HepG2 (cell line): ENCODE data around the gene MBD4. TPM values are rescaled to one million over a fixed set of nuclear protein-coding genes. Genes with fewer than 3 reads are reported as not detected.
A peak's percentile ranks its signal among the peaks of the same experiment; 100 is the strongest.

ENCODE experiments used
- CREB1 ChIP-seq, 2 experiments: fragments of 450-650 bp in 1 of 2; IDR thresholded peaks; 2 replicates each; pipeline ENCODE4 v1.6.1; 2016 to 2017; ENCODE audit warnings: control low read depth in 1 of 2, mild to moderate bottlenecking in 1 of 2, missing compliant biosample characterization in 1 of 2, missing genetic modification characterization in 1 of 2
- LCORL ChIP-seq, 2 experiments: fragments of 450-650 bp in 1 of 2; sonication (generic) in 1 of 2; formaldehyde crosslinking in 1 of 2; IDR thresholded peaks; 2 replicates each; pipeline versions ENCODE4 v1.5.0 to v1.6.1; 2017 to 2020; ENCODE audit warnings: antibody characterized with exemption in 1 of 2, missing genetic modification reagents in 1 of 2
- NR2F2 ChIP-seq: IDR thresholded peaks from 2 replicates; pipeline ENCODE4 v1.6.1; 2012; ENCODE audit warnings: low read depth, inconsistent platforms, borderline replicate concordance
- PHF8 ChIP-seq: sonication (generic); formaldehyde crosslinking; IDR thresholded peaks from 2 replicates; pipeline ENCODE4 v1.5.0; 2020; ENCODE audit warnings: missing genetic modification reagents
- PLSCR1 ChIP-seq: sonication (generic); formaldehyde crosslinking; IDR thresholded peaks from 2 replicates; pipeline ENCODE4 v1.5.0; 2020; ENCODE audit warnings: missing genetic modification reagents, mild to moderate bottlenecking, borderline replicate concordance
- RFX1 ChIP-seq: fragments of 450-650 bp; IDR thresholded peaks from 2 replicates; pipeline ENCODE4 v1.6.1; 2017
- SAFB2 ChIP-seq: sonication (generic); formaldehyde crosslinking; IDR thresholded peaks from 2 replicates; pipeline ENCODE4 v1.5.1; 2020; ENCODE audit warnings: missing genetic modification reagents, low read depth, mild to moderate bottlenecking, borderline replicate concordance
- SMYD3 ChIP-seq: sonication (generic); formaldehyde crosslinking; IDR thresholded peaks from 2 replicates; pipeline ENCODE4 v1.8.1; 2023; ENCODE audit warnings: mild to moderate bottlenecking, missing genetic modification reagents
- ZBTB21 ChIP-seq: sonication (generic); formaldehyde crosslinking; IDR thresholded peaks from 2 replicates; pipeline ENCODE4 v1.4.0; 2020; ENCODE audit warnings: missing genetic modification reagents
- ZBTB7B ChIP-seq: sonication (generic); formaldehyde crosslinking; IDR thresholded peaks from 2 replicates; pipeline ENCODE4 v1.4.0; 2020; ENCODE audit warnings: missing genetic modification reagents
- ZMYM2 ChIP-seq: sonication (generic); formaldehyde crosslinking; IDR thresholded peaks from 2 replicates; pipeline ENCODE4 v1.8.0; 2022; ENCODE audit warnings: mild to moderate bottlenecking, missing genetic modification reagents
- ZNF292 ChIP-seq: sonication (generic); formaldehyde crosslinking; IDR thresholded peaks from 2 replicates; pipeline ENCODE4 v1.8.1; 2022; ENCODE audit warnings: mild to moderate bottlenecking, low read depth, missing genetic modification reagents, borderline replicate concordance
- ZNF432 ChIP-seq: sonication (generic); formaldehyde crosslinking; IDR thresholded peaks from 2 replicates; pipeline ENCODE4 v1.5.0; 2020; ENCODE audit warnings: missing genetic modification reagents, mild to moderate bottlenecking, borderline replicate concordance
- ZNF609 ChIP-seq: sonication (generic); formaldehyde crosslinking; IDR thresholded peaks from 2 replicates; pipeline ENCODE4 v1.4.0; 2020; ENCODE audit warnings: mild to moderate bottlenecking, missing genetic modification reagents, borderline replicate concordance
- ZNF768 ChIP-seq: sonication (generic); formaldehyde crosslinking; IDR thresholded peaks from 2 replicates; pipeline ENCODE4 v1.4.0; 2020; ENCODE audit warnings: missing genetic modification reagents
- ZNF773 ChIP-seq: sonication (generic); formaldehyde crosslinking; IDR thresholded peaks from 2 replicates; pipeline ENCODE4 v1.4.0; 2020; ENCODE audit warnings: missing genetic modification reagents, borderline replicate concordance
- ZSCAN31 ChIP-seq: sonication (generic); formaldehyde crosslinking; IDR thresholded peaks from 2 replicates; pipeline ENCODE4 v1.5.0; 2020; ENCODE audit warnings: low read depth, mild to moderate bottlenecking, missing genetic modification reagents
- ZZZ3 ChIP-seq: sonication (generic); formaldehyde crosslinking; IDR thresholded peaks from 2 replicates; pipeline ENCODE4 v1.4.0; 2020; ENCODE audit warnings: missing genetic modification reagents, mild to moderate bottlenecking, borderline replicate concordance
- polyA plus RNA-seq, 8 experiments: library from polyadenylated mRNA; depleted of rRNA in 3 of 8; stranded (reverse) in 7 of 8; unstranded in 1 of 8; fragments of >200 nt; fragmentation: Illumina TruSeq in 4 of 8; extraction: Trizol in 4 of 8; gene quantifications; 2 replicates each; pipeline versions ENCODE4 v1.2.1 to v1.2.3, GENCODE V29; 2011 to 2016; ENCODE audit warnings: low read depth in 4 of 8, missing spikeins in 1 of 8, mixed read lengths in 1 of 8; ENCODE audit not compliant: insufficient read depth in 1 of 8
- total RNA-seq, 5 experiments: library from RNA; depleted of rRNA; stranded (reverse); fragments of >200 nt; fragmentation: Illumina TruSeq; extraction: Trizol; gene quantifications; 2 replicates each; pipeline ENCODE4 v1.2.3, GENCODE V29; 2016; ENCODE audit warnings: low read depth in 1 of 5
- TF ChIP-seq, protein P1 (sequence below): sonication (generic); formaldehyde crosslinking; IDR thresholded peaks from 2 replicates; pipeline ENCODE4 v1.5.0; 2020; ENCODE audit warnings: mild to moderate bottlenecking, missing genetic modification reagents, moderate library complexity

The MBD4 gene
- total and polyA plus RNA-seq, 2 of the 13 experiments (the other 11 are each of a cell fraction or from before 2014, with no cell fraction given), result 14.9 to 25.3 TPM

- TF ChIP-seq ZNF609 (CRISPR knock-in tag), result 0 out of 2 replicates have a peak, but pooled peaks have one; percentile 42
- no peak for TF ChIP-seq ZNF432
- no peak for TF ChIP-seq SAFB2 (CRISPR knock-in tag)
- TF ChIP-seq CREB1 (IDR thresholded peaks at IDR 0.05), result no peak
- TF ChIP-seq CREB1 (CRISPR knock-in tag; IDR thresholded peaks at IDR 0.05), result no peak
- TF ChIP-seq ZZZ3, result 0 out of 2 replicates have a peak, but pooled peaks have one; percentile 45
- no peak for TF ChIP-seq ZNF768 (CRISPR knock-in tag)
- TF ChIP-seq RFX1, result peak; percentile 98
- no peak for TF ChIP-seq ZBTB7B (CRISPR knock-in tag)
- TF ChIP-seq ZNF292 (CRISPR knock-in tag), result peak; percentile 43; the same call in 1 of the 2 replicates
- no peak for TF ChIP-seq ZMYM2 (CRISPR knock-in tag)
- TF ChIP-seq, protein P1, sequence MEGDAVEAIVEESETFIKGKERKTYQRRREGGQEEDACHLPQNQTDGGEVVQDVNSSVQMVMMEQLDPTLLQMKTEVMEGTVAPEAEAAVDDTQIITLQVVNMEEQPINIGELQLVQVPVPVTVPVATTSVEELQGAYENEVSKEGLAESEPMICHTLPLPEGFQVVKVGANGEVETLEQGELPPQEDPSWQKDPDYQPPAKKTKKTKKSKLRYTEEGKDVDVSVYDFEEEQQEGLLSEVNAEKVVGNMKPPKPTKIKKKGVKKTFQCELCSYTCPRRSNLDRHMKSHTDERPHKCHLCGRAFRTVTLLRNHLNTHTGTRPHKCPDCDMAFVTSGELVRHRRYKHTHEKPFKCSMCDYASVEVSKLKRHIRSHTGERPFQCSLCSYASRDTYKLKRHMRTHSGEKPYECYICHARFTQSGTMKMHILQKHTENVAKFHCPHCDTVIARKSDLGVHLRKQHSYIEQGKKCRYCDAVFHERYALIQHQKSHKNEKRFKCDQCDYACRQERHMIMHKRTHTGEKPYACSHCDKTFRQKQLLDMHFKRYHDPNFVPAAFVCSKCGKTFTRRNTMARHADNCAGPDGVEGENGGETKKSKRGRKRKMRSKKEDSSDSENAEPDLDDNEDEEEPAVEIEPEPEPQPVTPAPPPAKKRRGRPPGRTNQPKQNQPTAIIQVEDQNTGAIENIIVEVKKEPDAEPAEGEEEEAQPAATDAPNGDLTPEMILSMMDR (CRISPR knock-in tag), result peak; percentile 44
- TF ChIP-seq ZSCAN31 (CRISPR knock-in tag), result peak; percentile 36; the same call in 1 of the 2 replicates
- no peak for TF ChIP-seq ZBTB21
- TF ChIP-seq SMYD3 (CRISPR knock-in tag), result no peak
- peak; percentile 43; the same call in 1 of the 2 replicates for TF ChIP-seq PHF8 (CRISPR knock-in tag)
- no peak for TF ChIP-seq NR2F2
- TF ChIP-seq ZNF773, result 0 out of 2 replicates have a peak, but pooled peaks have one; percentile 30
- no peak for TF ChIP-seq PLSCR1
- TF ChIP-seq LCORL (IDR thresholded peaks at IDR 0.05), result no peak
- peak; percentile 57 for TF ChIP-seq LCORL (CRISPR knock-in tag; IDR thresholded peaks at IDR 0.05)
These were observed 11.2 kb downstream of the MBD4 start, which contains the start of gene EFCAB12 (continued) for GRCh38 chr3:129428376-129429079.
